Hematopoietic multipotent progenitor cell treated with erythropoietin and hydrocortisone succinate and interleukin-3 and kit ligand, for 17 days (in vitro differentiated cells): ENCODE measurements around the gene BTRC.

Source experiments
- DNase-seq: peaks from one replicate; pipeline ENCODE4 v3.0.0-alpha.2; 2015; ENCODE audit warnings: low spot score

The BTRC gene

GRCh38 chr10:101545898-101546297, 191.9 kb downstream of the BTRC start:
- DNase-seq = peak; percentile 80

- no peak for DNase-seq
Measured at GRCh38 chr10:101550965-101551364, 197.0 kb downstream of the BTRC start.

GRCh38 chr10:101552442-101552841, 198.5 kb downstream of the BTRC start:
- DNase-seq = no peak

- DNase-seq = no peak
Measured at GRCh38 chr10:101557541-101557940, 203.6 kb downstream of the BTRC start.

GRCh38 chr10:101558204-101558603, 204.2 kb downstream of the BTRC start:
- peak; percentile 79 for DNase-seq

- DNase-seq = no peak
Measured at GRCh38 chr10:101558671-101559595, 205.0 kb downstream of the BTRC start.

GRCh38 chr10:101559596-101560297, 205.8 kb downstream of the BTRC start:
- DNase-seq = no peak

GRCh38 chr10:101560298-101561067, 206.5 kb downstream of the BTRC start:
- DNase-seq = no peak

GRCh38 chr10:101561068-101561915, 207.3 kb downstream of the BTRC start:
- no peak for DNase-seq

- DNase-seq = no peak
Measured at GRCh38 chr10:101562231-101562630, 208.3 kb downstream of the BTRC start.

- no peak for DNase-seq
Measured at GRCh38 chr10:101563007-101563406, 209.0 kb downstream of the BTRC start.

- DNase-seq = no peak
Measured at GRCh38 chr10:101563497-101564040, 209.6 kb downstream of the BTRC start.

- no peak for DNase-seq
Measured at GRCh38 chr10:101564490-101564991, 210.6 kb downstream of the BTRC start.

- no peak for DNase-seq
Measured at GRCh38 chr10:101565370-101565900, 211.5 kb downstream of the BTRC start.

- no peak for DNase-seq
Measured at GRCh38 chr10:101565936-101566332, 212.0 kb downstream of the BTRC start.

- no peak for DNase-seq
Measured at GRCh38 chr10:101566333-101567164, 212.6 kb downstream of the BTRC start.

GRCh38 chr10:101567165-101568006, 213.4 kb downstream of the BTRC start:
- no peak for DNase-seq

- no peak for DNase-seq
Measured at GRCh38 chr10:101568054-101568745, 214.2 kb downstream of the BTRC start.
